ENCODE data around the gene AKR1A1.
"Not testable (repeated sequence)": the region's sequence is repeated elsewhere in the genome, so short reads cannot be mapped to it uniquely, and the experiment has no call there.

AKR1A1 gene

DNA sequence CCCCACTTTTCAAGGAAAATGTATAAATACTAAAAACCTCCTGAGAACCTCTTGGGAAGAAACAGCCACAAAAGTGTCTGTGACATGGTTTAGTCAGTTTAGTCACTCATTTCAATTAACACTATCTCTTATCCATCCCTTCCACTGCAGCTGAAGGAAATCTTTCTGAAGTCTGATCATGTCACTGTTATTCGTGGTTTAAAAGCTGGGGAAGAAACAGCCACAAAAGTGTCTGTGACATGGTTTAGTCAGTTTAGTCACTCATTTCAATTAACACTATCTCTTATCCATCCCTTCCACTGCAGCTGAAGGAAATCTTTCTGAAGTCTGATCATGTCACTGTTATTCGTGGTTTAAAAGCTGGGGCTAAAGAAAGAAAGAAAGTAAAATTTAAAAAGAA is 27.1 kb upstream of the AKR1A1 start:
- DNase-seq (ENCODE audit: low read depth in 1 of 2, low spot score in 1 of 2), result not testable (repeated sequence)

DNA sequence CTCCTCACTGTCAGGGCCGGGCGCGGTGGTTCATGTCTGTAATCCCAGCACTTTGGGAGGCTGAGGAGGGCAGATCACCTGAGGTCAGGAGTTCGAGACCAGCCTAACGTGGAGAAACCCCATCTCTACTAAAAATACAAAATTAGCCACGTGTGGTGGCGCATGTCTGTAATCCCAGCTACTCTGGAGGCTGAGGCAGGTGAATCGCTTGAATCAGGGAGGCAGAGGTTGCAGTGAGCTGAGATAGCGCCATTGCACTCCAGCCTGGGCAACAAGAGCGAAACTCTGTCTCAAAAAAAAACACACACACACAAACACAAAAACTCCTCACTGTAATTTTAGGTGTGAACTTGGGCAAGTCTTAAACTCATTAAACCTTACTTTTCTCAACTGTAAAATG is 26.7 kb upstream of the AKR1A1 start:
- DNase-seq (ENCODE audit: low read depth in 1 of 2, low spot score in 1 of 2), result not testable (repeated sequence)

DNA sequence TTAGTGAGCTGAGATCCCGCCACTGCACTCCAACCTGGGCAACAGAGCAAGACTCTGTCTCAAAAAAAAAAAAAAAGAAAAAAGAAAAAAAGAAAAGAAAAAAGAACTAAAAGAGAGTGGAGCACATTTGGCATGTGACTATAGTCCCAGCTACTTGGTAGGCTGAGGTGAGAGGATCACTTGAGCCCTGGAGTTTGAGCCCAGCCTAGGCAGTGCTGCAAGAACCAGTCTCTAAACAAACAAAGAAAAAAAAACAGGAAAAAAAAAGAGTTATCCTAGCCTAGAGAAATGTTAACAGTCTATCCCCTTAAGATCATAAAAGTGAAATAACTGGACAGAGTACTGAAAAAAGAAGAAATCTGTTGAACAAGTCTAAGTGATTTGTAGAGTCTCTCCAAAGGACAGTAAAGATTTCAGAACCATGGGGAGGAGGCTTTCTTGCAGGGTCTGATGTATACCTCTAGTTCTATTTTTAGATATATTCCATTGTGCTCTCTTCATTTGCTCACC is 24.4 kb upstream of the AKR1A1 start:
- DNase-seq (ENCODE audit: low read depth in 1 of 2, low spot score in 1 of 2), result no peak

DNA sequence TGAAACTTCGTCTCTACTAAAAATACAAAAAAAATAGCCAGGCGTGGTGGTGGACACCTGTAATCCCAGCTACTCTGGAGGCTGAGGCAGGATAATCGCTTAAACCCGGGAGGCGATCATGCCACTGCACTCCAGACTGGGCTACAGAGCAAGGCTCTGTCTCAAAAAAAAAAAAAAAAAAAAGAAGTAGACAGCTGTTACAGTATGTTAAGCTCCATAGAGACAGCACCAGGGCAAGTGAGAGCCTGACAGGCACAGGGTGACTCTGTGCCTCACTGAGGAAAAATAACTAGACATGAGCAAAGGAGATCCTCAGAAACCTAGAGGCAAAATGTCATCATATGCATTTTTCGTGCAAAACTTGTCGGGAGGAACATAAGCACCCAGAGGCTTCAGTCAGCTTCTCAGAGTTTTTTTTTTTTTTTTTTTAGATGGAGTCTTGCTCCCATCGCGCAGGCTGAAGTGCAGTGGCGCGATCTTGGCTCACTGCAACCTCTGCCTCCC is 19.9 kb upstream of the AKR1A1 start:
- DNase-seq (ENCODE audit: low read depth in 1 of 2, low spot score in 1 of 2), result no peak

GRCh38 chr1:45531873-45532272 is 18.8 kb upstream of the AKR1A1 start:
- DNase-seq (ENCODE audit: low read depth in 1 of 2, low spot score in 1 of 2), result no peak

- DNase-seq (ENCODE audit: low read depth in 1 of 2, low spot score in 1 of 2), result no peak
Measured at GRCh38 chr1:45535988-45536766, 14.4 kb upstream of the AKR1A1 start.

GRCh38 chr1:45536886-45537285 is 13.7 kb upstream of the AKR1A1 start:
- DNase-seq (ENCODE audit: low read depth in 1 of 2, low spot score in 1 of 2), result no peak

GRCh38 chr1:45541193-45541592 is 9.4 kb upstream of the AKR1A1 start:
- no peak for DNase-seq (ENCODE audit: low read depth in 1 of 2, low spot score in 1 of 2)

GRCh38 chr1:45542591-45542990 is 8.0 kb upstream of the AKR1A1 start:
- DNase-seq (ENCODE audit: low read depth in 1 of 2, low spot score in 1 of 2), result no peak

DNA sequence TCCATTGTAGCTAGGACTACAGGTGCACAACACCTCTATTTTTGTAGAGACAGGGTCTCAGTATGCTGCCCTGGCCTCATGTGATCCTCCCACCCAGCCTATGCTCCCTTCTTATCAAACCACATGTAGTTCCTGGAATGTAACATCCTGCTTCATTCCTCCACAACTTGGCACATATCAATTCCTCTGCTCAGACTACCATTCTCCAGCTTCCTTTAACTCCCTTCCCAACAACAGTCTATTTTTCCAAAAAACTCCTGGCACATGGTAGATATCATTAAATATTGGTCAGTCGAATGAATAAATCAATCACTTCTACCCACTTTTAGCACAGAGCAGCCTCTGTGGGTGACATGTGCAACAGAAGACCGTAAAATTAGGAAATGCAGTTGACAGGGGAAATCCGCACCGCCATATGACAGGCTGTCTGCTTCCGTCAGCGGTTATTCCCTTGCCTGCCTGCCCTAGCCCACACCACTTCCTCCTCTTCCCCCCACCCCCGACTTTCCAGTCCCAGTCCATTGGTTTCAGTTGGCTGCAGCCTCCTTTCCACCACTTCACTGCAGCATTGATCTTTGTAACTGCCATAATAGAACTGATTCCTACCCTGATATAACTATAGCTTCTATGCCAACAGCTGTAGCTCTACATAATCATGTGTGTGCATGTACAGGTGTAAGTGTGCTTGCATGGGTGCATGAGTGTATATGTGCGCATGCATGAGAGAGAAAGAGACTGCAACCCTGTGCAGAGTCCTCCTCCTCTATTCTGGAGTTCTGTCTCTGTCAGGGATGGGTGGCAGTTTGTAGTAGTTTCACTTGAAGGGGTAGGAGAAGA is 6.8 kb upstream of the AKR1A1 start:
- DNase-seq (ENCODE audit: low read depth in 1 of 2, low spot score in 1 of 2), result peak; percentile 36 to 71

- no peak for DNase-seq (ENCODE audit: low read depth in 1 of 2, low spot score in 1 of 2)
Measured at GRCh38 chr1:45544530-45544929, 6.1 kb upstream of the AKR1A1 start.

DNA sequence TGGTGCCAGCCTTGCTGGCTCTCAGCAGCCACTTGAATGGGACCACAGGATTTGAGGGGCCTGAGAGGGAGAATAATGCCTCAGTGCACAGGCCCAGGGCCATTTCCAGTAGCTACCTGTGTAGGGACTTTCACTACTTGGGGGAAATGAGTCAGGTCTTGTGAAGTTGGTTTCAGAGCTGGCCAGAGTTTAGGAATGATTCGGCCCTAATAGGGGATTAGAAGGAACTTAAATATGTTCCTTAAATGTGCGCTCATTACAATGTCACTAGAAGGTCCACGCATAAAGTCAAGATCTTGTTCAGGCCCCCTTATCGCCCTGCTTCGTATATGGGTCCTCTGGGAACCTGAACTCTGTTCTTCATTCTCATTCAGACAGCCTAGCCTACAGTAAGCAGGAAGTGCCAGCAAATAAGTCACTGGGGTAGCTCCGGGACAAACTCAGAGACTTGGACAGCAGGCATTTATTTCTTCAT is 5.6 kb upstream of the AKR1A1 start:
- no peak for DNase-seq (ENCODE audit: low read depth in 1 of 2, low spot score in 1 of 2)

- no peak for DNase-seq (ENCODE audit: low read depth in 1 of 2, low spot score in 1 of 2)
Measured at GRCh38 chr1:45545553-45546310, 4.9 kb upstream of the AKR1A1 start.

DNA sequence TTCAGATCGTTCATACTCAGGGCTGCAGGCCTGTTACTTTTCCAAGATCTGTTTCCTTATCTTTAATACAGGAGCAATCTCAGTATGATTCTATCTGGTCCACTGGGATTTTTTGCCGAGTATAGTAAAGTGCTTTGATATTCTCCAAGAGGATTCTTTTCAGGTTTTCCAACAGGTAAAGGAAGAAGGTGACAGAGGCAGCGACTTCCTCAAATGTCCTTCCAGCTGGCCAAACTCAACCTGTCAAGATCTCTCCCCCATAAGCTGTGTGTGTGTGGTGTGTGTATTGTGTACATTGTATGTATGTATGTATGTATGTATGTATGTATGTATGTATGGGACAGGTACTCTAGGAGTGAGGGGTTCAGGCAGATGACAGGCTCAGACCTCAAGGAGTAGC is 1.1 kb downstream of the AKR1A1 start:
- DNase-seq (ENCODE audit: low read depth in 1 of 2, low spot score in 1 of 2), result no peak

- DNase-seq (ENCODE audit: low read depth in 1 of 2, low spot score in 1 of 2), result no peak
Measured at GRCh38 chr1:45552331-45552730, 1.7 kb downstream of the AKR1A1 start.

DNA sequence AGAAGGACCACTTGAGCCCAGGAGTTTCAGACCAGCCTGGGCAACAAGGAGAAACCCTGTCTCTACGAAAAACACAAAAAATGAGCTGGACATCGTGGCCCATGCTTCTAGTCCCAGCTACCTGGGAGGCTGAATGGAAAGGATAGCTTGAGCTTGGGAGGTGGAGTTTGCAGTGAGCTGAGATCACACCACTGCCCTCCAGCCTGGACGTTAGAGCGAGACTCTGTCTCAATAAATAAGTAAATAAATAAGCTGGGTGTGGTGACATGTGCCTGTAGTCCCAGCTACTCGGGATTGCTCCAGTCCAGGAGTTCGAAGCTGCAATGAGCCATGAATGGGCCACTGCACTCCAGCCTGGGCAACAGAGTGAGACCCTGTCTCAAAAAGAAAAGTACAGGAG is 3.6 kb downstream of the AKR1A1 start:
- DNase-seq (ENCODE audit: low read depth in 1 of 2, low spot score in 1 of 2), result no peak

DNA sequence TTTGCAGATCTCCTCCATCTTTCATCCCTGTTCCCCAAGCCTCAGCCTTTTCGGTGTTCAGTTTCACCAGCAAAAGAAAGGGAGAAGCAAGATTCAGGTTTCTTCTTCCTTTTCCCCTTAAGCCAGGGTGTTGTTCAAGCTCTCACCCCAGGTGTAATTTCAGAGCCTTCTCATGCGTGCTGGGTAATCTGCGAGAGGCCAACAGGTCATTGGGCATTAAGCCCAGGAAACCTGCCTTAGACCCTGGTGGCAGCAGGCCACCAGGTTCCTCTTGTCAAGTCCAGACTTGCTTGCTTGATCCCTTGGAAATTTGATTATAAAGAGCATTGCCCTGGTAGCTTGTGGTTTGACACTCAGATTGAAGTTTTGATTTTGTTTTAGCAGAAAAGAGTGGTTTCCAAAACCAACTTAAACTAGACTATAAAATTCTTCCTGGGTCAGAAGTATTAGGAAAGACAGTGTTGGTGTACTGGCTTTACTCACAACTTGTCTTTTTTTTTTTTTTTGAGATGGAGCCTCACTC is 6.9 kb downstream of the AKR1A1 start:
- no peak for DNase-seq (ENCODE audit: low read depth in 1 of 2, low spot score in 1 of 2)

- no peak for DNase-seq (ENCODE audit: low read depth in 1 of 2, low spot score in 1 of 2)
Measured at GRCh38 chr1:45563843-45564242, 13.2 kb downstream of the AKR1A1 start.

DNA sequence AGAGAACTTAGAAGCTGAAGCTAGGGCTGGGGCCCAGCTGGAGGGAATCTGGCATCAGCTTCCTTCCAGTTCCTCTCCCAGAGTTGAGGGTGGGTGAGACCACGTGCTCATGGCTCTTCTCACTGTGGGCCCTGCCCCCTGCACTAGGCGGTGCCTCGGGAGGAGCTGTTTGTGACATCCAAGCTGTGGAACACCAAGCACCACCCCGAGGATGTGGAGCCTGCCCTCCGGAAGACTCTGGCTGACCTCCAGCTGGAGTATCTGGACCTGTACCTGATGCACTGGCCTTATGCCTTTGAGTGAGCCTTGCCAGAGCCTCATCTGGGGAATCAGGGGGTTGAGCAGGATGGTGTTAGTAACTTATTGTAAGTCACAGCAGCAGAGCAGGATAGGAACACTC is 16.1 kb downstream of the AKR1A1 start:
- no peak for DNase-seq (ENCODE audit: low read depth in 1 of 2, low spot score in 1 of 2)

GRCh38 chr1:45567911-45568310 is 17.3 kb downstream of the AKR1A1 start:
- no peak for DNase-seq (ENCODE audit: low read depth in 1 of 2, low spot score in 1 of 2)

DNA sequence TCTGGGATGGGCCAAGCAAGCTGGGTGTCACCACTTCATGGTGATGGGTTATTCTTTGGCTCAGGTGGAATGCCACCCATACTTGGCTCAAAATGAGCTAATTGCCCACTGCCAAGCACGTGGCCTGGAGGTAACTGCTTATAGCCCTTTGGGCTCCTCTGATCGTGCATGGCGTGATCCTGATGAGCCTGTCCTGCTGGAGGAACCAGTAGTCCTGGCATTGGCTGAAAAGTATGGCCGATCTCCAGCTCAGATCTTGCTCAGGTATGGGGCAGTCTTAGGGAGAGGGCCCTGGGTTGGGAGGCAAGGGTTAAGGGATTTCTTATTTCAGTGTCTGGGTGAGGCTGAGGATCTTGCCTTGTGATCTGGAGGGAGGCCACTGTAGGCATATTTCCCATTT is 17.8 kb downstream of the AKR1A1 start:
- DNase-seq (ENCODE audit: low read depth in 1 of 2, low spot score in 1 of 2), result no peak
